Activated CD4-positive, CD25-positive, alpha-beta regulatory T cell treated with anti-CD3 and anti-CD28 coated beads, Interleukin-2, amount 50 U/mL, for 16 hours (primary cell): Measurements from ENCODE around the gene USE1.

Experiments used
- DNase-seq: peaks from one replicate; pipeline ENCODE4 v3.0.0-alpha.2; 2020; ENCODE audit warnings: low read depth, low spot score

The USE1 gene

GRCh38 chr19:17235971-17236777, 21.0 kb downstream of the USE1 start:
- no peak for DNase-seq

DNA sequence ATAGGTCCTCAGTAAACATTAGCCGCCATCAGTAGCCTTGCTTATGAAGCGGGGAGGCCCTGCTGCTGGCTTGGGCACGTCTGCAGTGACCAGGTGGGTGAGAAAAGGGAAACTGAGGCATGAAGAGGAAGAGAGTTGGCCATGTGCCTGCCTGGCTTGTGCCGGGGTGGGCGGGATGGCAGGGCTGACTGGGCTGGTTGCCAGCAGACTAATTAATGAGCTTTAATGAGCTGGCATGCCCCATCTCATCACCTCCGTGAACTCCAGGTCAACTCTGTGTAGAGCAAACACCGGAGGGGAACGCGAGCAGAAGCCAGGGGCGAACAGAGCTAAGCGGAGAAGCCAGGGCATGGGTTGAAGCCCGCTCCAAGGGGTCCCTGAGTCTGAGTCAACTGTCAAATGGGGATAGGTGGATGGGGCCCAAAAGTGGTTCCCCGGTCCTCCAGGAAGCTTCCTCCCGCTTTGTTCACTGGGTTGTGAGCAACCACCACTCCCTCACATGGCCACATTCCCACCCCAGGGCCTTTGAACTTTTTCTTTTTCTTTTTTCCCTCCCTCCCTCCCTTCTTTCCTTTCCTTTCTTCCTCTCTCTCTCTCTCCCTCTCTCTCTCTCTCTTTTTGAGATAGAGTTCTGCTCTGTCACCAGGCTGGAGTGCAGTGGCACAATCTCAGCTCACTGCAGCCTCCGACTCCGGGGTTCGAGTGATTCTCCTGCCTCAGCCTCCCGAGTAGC, 21.8 kb downstream of the USE1 start:
- no peak for DNase-seq

- DNase-seq, result no peak
These were observed 22.9 kb downstream of the USE1 start for GRCh38 chr19:17237747-17238706.

DNA sequence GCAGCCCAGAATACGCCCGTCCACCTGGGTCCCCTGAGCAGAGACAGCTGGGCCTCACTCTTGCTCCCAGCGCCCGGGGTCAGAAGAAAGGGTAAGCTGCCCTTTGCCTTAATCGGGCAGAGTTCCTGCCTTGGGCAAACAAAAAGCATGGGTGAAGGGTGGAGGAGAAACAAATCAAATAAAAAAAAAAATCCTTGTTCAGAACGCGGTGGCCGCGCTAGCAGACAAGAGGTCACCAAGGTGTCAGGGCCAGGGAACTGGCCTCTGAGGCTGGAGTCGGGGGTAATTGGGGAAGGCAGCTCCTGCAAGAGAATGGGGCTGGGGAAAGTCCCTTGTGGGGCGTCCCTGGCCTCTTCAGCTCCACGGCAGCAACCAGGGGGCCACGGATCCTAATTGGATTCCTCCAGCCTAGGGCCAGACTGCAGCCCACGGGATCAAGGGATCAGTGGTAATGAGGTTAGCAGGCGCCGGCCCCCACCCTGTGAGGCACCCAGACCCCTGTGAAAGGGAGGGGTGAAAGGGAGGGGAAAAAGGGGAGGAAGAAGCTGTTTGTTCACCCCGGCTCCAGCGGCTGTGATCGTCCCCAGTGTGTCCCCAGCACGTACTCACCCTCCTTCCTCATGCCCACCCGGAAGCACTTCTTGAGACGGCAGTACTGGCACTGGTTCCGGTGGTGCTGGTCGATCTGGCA, 25.1 kb downstream of the USE1 start:
- no peak for DNase-seq

DNA sequence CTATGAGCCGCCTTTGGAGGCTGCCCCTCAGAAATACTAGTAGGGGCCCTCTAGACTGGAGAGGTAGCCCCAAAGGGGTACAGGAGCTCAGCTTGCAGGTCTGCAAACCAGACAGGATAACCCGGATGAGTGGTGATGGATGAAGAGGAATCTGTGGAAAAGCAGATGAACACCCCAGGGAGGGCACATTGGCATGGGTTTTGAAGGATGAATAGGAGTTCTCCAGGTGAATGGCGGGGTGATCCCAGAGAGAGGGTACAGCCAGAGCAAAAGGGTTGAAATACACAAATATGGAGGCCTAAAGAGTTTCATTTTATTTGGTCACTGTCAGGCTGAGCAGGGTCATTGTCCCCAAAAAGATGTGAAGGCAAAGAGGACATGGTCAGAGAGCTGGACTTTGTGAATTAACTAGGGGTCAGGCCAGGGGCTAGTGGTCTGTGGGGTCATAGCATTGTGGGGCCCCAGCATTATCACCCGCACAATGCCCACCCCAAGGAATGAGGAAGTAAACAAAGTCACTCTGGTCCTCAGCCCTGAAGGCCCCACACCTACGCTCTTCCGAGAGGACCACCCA, 25.8 kb downstream of the USE1 start:
- no peak for DNase-seq

GRCh38 chr19:17242431-17243208, 27.5 kb downstream of the USE1 start:
- no peak for DNase-seq

- DNase-seq, result no peak
These were observed 28.2 kb downstream of the USE1 start for GRCh38 chr19:17243211-17243829.

- no peak for DNase-seq
These were observed 28.9 kb downstream of the USE1 start for GRCh38 chr19:17243830-17244617.

DNA sequence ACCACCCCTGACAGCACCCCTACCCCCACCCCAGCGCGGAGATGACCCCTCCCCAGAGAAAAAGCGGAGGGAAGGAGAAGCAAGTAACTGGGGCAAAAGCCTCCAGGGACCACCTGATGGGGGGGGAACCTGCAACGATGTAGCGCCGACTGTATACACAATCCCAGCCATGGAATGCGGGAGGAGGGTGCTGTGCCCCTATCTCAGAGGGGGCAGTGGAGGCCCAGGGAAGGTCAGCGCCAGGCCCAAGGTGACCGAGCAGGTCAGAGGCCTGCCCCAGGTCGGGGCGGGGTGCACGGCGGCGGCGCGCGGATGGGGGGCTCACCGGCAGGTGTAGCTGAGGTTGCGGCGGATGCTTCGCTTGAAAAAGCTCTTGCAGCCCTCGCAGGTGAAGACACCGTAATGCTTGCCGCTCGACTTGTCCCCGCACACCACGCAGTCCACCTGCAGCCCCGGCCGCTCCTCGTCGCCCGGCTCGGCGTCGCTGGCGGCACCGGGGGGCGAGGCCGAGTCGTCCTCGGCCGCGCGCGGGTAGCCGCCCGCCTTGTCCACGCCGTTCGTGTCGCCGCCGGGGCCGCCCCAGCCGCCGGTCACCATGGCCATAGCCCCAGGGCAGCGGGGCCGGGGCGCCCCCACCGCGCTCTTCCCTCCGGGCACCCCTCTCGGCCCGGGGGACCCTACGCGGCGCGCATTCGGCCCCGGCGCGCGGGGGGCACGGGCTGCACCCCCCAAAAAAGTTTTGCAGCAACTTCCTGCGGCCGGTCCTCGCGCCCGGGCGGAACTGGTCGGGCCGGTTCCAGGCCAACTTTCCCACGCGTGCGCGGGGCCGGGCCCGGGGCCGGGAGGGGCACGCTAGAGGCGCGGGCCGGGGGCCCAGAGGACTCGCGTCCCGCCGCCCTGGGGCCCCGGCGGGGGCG, 29.7 kb downstream of the USE1 start:
- no peak for DNase-seq

DNA sequence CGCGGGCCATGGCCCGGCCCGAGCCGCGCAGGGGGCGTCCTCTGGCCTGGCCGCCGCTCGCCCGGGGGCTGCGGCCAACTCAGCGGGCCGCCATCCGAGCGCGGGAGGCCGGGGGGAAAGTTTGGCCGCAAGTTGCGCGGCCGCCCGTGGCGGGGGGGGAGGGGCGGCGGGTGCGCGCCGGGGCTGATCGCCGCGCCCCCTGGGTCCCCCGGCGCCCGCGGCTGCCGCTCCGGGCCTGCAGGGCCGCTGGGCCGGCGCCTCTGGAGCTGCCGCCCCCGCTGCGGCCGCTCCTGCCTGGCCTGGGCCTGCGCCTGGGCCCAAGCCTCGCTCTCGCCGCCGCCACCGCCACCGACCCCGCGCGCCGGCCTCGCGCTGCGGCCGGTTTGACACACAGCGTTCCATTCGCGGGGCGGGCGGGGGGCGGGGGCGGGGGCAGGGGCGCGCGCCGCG, 30.4 kb downstream of the USE1 start, which contains the start of gene NR2F6:
Gene NR2F6 (minus strand): TSS at position 385 of the 450 bp plus-strand sequence. CDS start 699 bp downstream, outside the sequence.
- DNase-seq, result no peak

- no peak for DNase-seq
These were observed 31.7 kb downstream of the USE1 start for GRCh38 chr19:17246681-17247425.

DNA sequence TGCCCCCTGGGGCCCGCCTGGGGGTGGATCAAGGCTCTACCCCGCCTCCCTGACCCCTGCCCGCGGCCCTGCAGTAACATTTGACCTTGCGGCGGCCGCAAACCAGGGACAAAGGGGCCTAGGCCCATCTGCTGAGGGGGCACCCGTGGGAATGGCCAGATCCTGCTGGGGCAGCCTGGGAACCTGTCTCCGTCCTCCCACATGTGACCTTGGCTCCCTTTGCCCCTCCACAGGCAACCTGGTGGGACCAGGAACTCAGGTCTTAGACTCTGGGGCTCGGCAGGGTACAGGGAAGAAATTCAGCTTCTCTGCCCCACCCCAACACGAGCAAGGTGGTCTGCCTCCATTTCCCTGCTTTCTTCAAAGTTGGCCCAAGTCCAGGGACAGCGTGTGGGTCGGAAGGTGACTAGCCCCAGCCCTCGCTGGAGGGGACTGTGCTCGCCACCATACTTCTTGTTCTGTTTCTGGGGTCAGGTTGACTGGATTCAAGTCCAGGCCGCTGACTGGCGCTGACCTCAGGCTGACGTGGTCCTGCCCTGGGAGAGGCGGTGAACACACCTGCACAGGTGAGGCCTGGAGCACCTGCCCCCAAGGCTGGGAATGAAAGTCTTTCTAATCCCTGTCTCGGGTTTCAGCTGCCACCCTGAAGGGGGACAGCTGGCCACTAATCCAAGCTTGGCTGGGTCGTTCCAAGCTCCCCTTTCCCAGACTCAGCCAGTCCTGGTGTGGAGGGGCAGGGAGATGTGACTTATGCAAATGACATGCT, 33.0 kb downstream of the USE1 start:
- DNase-seq, result no peak

DNA sequence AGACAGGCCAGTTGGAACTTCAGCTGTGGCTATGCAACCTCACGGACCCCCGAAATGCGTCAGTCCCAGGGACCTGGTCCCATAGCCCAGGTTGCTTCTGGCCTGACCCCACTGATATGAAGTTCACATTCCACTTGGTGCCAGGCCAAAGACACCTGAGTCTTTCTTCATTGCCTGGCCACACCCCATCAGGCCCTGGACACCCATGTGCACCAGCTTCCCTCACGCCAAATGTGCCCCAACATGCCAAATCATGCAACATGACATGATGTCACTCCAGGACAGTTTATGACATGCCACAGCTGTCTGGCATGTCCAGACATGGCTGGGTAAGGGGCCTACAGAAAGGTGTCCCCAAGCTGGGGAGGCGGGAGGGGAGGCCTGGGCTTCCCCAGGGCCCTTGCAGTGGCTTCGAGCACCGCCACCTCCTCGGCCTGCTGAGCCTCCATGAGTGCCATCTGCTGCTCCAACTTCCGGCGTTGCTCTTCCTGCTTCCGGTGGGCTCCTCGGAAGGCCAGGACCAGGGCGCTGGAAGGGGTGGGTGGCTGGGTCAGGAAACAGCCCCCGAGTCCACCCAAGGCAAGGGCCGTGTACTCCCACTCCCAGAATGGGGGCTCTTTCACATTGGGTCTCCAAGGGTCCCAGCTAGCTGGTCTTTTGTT, 34.9 kb downstream of the USE1 start:
- no peak for DNase-seq

GRCh38 chr19:17254636-17255035, 39.5 kb downstream of the USE1 start:
- DNase-seq, result no peak

DNA sequence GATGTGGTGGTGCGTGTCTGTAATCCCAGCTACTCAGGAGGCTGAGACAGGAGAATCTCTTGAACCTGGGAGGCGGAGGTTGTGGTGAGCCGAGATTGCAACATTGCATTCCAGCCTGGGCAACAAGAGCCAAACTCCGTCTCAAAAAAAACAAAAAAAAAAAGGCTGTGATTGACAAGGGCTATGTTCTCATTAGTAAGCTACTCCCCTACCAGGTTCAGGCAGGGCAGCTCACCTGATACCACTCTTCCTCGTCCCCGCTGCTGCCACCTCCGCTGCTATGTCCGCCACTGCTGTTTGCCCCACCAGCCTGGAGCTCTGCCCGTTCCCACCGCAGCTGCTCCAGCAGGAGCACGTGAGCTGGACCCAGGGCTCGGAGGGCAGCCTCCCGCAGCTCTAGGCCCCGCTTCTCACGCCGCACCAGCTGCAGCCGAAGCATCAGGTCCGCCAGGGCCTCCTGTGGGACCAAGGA, 40.0 kb downstream of the USE1 start:
- no peak for DNase-seq
